HG03108 (cell line): ENCODE results near the gene FYCO1.

ENCODE experiments used
- ATAC-seq: cut with Tn5 transposase; IDR thresholded peaks from one replicate; pipeline ENCODE4 v1.9.1; 2021; ENCODE audit warnings: moderate library complexity; ENCODE audit not compliant: unreplicated experiment

The FYCO1 gene

DNA sequence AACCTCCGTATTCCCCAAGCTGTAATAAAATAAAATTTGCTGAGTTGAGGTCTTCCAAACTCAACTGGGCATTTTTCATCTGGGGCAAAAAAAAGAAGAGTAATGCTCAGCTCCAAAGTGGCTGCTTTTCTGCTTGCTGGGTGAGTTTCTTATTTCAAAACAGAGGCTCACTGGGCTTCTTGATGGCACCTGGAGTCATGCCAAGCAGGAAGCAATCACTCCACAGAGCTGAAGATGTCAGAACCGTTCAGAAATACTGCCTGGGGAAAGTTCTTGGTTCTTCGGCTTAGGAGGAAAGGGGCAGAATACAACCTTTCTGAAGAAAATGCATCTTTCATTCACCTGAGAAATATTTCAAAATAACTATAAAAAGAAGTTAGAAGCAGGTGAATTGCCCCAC lies 105.2 kb downstream of the FYCO1 start:
- ATAC-seq, result no peak

DNA sequence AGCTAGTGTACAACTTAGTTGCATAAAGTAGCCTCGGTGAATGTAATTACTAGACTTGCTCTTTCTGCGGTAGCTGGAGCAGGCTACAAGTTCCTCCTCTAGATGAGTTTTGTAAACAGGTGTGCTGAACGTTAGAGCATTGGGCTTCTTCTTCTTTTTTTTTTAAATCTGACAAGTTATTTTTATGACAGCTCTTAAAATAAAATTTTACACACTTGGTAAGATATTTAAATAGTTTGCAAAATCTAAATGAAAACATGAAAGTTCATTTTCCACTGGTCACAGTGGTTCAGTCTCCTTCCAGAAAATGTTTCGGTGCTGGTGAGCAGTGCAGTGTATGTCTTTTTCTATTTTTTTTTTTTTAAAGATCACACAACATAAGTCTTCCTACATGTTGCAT lies 106.3 kb downstream of the FYCO1 start:
- ATAC-seq, result no peak

- no peak for ATAC-seq
These were observed 107.7 kb downstream of the FYCO1 start for GRCh38 chr3:45887759-45888511.

DNA sequence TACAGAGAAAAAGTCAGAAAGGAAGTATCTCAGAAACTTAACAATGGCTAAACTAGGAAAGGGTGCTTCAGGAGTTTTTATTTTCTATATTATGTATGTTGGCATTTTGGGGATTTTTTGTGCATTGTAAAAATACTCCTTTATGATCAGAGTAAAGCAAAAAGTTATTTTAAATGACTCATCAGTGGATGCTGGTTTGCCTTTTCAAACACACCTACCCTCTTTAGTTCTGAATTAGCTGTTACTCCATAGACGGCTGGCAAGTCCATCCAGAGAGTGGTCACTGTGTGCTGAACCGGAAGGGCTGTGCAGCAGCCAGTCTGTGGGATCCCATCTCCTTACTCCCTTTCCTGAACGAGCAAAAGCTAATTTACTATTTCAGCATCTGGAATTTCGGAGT lies 108.3 kb downstream of the FYCO1 start:
- ATAC-seq, result no peak

DNA sequence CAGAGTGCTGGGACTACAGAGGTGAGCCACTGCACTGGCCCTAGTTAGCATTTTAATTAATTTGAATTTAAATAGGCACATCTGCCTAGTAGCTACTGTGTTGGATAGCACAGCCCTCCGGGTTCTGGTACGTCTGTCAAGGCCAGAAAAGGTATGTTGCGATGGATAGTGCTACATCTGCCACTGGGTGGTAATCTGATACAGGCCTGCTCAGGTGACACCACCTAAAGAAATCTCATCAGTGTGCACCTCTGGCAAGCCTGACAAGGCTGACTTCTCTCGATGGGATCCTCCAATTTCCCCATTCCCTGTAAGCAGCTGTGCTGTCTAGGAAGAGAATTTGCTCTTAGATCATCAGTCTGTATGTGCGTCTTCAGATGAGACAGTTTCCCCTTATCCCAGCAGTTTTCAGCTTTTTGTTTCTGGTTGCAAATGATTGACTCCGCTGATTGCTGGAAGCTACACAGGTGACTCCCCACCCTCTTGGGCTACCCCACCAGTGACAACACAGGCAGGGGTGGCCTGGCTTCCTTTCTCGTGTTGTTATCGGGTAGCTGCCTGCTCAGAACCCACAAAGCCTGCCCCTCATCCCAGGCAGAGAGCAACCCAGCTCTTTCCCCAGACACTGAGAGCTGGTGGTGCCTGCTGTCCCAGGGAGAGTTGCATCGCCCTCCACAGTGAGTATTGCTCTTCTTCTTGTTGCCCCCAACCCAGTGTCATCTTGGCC lies 109.5 kb downstream of the FYCO1 start, which contains the start of gene CCR9:
Gene CCR9 (plus strand): TSS at position 565 of the 727 bp plus-strand sequence. CDS start 8,391 bp downstream, outside the sequence.
- no peak for ATAC-seq

DNA sequence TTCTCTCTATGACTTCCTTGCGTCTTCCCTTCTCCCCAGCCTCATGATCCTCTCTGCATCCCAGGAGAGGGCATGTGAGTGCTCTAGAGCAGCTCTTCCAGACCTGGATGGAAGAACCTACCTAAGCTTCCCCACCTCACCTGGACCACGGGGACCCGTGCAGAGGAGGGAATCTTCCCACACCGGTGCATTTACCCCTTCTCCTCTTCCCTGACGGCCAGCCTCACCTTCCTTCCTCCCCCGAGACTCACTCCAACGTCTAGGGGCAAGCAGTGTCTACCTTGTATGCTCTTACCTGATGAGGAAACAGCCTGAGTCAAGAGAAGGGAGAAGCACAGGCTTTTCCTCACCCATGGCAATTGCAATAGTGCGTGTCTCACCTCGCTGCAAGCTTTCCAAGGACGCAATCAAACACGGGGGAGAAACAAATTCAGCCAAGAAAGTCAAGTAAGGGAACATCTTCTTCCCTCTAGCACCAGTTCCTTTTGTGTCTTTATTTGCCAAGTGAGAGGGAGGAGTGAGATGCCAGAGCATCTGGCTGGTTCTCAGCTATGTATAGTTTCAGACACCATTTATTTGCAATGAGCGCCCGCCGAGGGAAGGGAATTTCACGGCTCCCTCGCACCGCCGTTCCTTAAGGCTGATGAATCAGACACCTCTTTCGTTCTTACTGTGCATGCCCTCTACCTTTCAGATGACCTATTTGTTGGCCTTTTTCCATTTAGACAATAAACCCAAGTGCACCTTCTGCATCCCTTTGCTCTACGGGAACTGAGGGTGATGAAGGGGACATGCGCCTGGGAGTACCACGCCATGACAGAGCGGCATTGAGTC lies 111.0 kb downstream of the FYCO1 start:
- no peak for ATAC-seq

DNA sequence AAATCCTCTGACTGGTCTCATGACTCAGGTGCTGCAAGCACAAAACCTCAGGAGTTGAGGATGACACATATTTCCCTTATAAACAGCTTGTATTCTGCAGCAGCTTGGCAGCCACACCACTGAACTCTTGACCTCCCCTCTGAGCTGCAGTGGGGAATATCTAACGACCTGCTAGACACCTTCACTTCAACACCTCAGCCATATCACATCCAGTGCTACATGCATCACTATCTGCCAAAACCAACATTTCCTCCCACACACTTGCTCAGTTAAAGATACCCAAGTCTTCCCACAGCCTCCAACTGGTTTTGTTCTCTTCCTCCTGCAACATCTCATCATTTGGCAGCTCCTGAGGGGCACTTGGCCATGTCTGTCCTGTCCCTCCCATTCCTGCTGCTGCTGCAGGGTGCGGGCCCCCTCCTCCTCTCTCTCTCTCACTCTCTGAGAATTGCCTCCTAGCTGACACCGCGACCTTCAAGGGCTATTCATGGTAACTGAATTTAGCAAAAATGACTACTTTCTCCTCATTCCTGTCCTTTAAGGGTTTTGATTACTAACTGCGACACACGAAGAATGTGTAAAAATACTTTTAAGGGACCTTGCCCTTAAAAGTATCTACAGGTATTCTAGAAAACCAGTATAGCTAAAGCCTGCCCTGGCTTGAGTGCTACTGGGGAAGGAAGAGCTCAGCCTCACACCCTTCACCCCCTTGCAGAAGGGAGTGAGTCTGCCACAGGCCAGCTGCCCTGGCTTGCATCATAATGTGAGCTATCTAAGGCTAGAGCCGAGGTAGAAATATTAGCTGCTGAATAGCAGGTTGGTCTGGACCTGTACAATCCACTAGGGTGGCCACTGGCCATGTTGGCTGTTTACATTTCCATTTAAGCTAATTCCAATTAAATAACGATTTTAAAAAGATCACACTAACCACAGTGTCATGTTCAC lies 114.3 kb downstream of the FYCO1 start:
- ATAC-seq, result no peak

- ATAC-seq, result no peak
These were observed 114.9 kb downstream of the FYCO1 start for GRCh38 chr3:45880725-45881077.

DNA sequence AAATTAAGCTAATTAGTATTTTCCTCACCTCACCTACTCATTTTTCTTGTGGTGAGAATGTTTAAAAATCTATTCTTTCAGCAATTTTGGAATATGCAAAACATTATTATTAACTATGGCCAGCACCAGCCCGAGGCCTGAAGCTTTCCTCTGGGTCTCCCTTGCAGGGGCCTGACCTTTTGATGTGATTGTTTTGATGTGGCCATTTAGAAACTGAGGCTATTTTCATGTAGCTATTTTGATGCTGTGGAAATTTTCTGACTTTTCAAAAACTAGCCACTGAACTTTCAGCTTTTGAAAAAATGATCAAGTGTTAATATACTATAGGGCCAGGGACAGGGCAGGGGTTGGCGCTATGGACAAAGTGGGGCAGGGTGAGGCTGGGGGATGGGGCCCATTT lies 117.5 kb downstream of the FYCO1 start:
- ATAC-seq, result no peak

- no peak for ATAC-seq
These were observed 120.8 kb downstream of the FYCO1 start for GRCh38 chr3:45874677-45875346.

DNA sequence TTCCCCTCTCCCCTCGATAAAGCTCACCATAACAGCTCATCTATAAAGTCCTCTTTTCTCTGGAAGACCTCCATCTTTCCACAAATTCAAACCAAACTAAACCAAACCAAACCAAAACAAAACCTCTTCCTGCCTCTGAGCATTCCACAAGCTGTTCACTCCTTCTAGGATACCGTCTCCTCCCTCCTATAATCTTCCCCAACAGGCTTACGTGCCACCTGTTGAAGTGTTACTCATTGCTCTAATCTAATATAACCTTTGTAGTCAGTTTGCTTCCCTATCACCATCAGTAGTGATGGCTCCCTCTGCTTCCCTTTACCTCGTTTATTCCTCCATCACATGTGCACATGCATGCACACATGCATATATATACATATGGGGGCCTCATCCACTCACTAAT lies 122.0 kb downstream of the FYCO1 start:
- no peak for ATAC-seq

GRCh38 chr3:45873036-45873435 lies 122.6 kb downstream of the FYCO1 start:
- no peak for ATAC-seq

- ATAC-seq, result no peak
These were observed 123.1 kb downstream of the FYCO1 start for GRCh38 chr3:45872569-45872968.

GRCh38 chr3:45871780-45872179 lies 123.8 kb downstream of the FYCO1 start:
- ATAC-seq, result no peak

DNA sequence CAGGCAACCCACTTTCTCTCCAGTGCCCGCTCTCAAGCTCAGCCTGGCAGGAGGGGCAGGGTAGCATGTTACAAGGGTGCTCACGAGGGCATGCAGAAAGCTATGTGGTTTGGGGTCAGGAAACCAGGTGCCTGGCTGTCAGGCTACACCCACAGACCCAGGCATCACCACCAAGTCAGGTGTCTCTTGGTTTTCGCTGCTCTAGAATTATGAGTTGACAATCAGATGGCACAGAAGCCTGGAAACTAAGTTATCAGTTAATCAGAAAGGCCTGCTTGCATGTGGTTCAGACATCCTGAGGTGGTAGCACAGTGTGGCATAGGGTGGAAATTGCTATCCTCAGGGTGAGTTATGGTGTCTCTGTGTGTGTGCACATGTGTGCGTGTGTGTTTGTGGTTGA lies 125.5 kb downstream of the FYCO1 start:
- ATAC-seq, result no peak

DNA sequence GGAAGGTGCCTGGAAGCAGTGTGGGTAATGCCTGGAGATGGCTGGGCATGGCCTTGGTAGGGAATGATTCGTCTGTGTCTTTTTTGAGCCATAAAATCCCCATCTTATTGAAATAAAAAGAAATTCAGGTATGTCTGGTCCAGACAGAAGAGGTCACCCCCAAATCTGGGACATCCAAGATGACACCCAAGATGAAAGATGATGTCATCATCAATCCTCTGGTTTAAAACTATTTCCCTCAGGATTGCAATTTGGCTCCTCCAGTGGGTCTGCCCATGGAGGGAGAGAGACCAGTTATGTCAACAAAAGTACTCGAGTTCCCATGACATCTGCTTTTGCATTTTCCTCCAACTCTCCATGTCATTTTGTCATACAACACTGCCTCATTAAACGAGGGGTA lies 126.0 kb downstream of the FYCO1 start:
- ATAC-seq, result no peak

- no peak for ATAC-seq
These were observed 127.0 kb downstream of the FYCO1 start for GRCh38 chr3:45868650-45869049.

- ATAC-seq, result no peak
These were observed 127.4 kb downstream of the FYCO1 start for GRCh38 chr3:45868213-45868612.
